Endodermal cell (in vitro differentiated cells): Measurements from ENCODE around the gene SCAF11. TPM values are rescaled to one million over a fixed set of nuclear protein-coding genes. Genes with fewer than 3 reads are reported as not detected.
"Not testable (repeated sequence)": the region's sequence is repeated elsewhere in the genome, so short reads cannot be mapped to it uniquely, and the experiment has no call there.

Experiments
- DNase-seq: peaks from one replicate; pipeline ENCODE4 v3.0.0-alpha.2; 2017
- H3K27ac ChIP-seq: 2 replicates; pipeline ENCODE4 v1.5.1; 2013; ENCODE audit warnings: mild to moderate bottlenecking, low read depth, low read length, moderate library complexity
- H3K27me3 ChIP-seq: 2 replicates; pipeline ENCODE4 v1.6.1; 2013; ENCODE audit warnings: mild to moderate bottlenecking, low read length, moderate library complexity; ENCODE audit not compliant: insufficient read depth, control insufficient read depth, poor library complexity, severe bottlenecking
- H3K36me3 ChIP-seq: 2 replicates; pipeline ENCODE4 v1.7.0; 2013; ENCODE audit warnings: mild to moderate bottlenecking, low read length, moderate library complexity; ENCODE audit not compliant: control insufficient read depth, insufficient read depth
- H3K4me1 ChIP-seq: one replicate; pipeline ENCODE4 v1.7.0; 2013; ENCODE audit warnings: low read length; ENCODE audit not compliant: control insufficient read depth, insufficient read depth
- H3K4me3 ChIP-seq: 2 replicates; pipeline ENCODE4 v1.5.1; 2013; ENCODE audit warnings: mild to moderate bottlenecking, low read length, moderate library complexity
- H3K9ac ChIP-seq: 2 replicates; pipeline ENCODE4 v1.6.1; 2013; ENCODE audit warnings: mild to moderate bottlenecking, low read length, moderate library complexity; ENCODE audit not compliant: poor library complexity, severe bottlenecking; ENCODE audit errors: extremely low read depth
- H3K9me3 ChIP-seq: 2 replicates; pipeline ENCODE4 v1.6.1; 2013; ENCODE audit warnings: mild to moderate bottlenecking, low read length, moderate library complexity; ENCODE audit not compliant: control insufficient read depth
- H3K27ac Mint-ChIP-seq: 2 replicates; pipeline ENCODE4 v1.8.0; 2020; ENCODE audit warnings: mixed read lengths
- H3K27me3 Mint-ChIP-seq: 2 replicates; pipeline ENCODE4 v1.8.0; 2021; ENCODE audit warnings: mild to moderate bottlenecking, mixed read lengths; ENCODE audit not compliant: insufficient read depth
- H3K36me3 Mint-ChIP-seq: 2 replicates; pipeline ENCODE4 v1.8.0; 2020; ENCODE audit warnings: low read depth, mixed read lengths
- H3K4me1 Mint-ChIP-seq: 2 replicates; pipeline ENCODE4 v1.8.0; 2020; ENCODE audit warnings: mixed read lengths
- H3K4me3 Mint-ChIP-seq: 2 replicates; pipeline ENCODE4 v1.8.0; 2020; ENCODE audit warnings: mild to moderate bottlenecking, moderate library complexity, mixed read lengths
- H3K9me3 Mint-ChIP-seq: 2 replicates; pipeline ENCODE4 v1.8.0; 2020; ENCODE audit warnings: mild to moderate bottlenecking, mixed read lengths
- WGBS, 2 experiments: methylation state at CpG; one replicate each; pipeline versions ENCODE4 v1.1.5 to v1.1.7; 2013; ENCODE audit warnings: missing lambda C conversion rate in 2 of 2, mixed read lengths in 1 of 2; ENCODE audit not compliant: insufficient coverage in 1 of 2, insufficient read length in 1 of 2; 5-methylcytosine and 5-hydroxymethylcytosine counted together
- total RNA-seq, 2 donors: library from RNA; stranded (reverse); fragmentation: NEBNext Ultra II Directional in 1 of 2; extraction: Animal tissue kit (Norgen Biotek cat#: 25700) in 1 of 2; gene quantifications; 2 replicates in 1 of 2; 3 replicates in 1 of 2; pipeline ENCODE4 v1.2.1, GENCODE V29; 2021
- TF ChIP-seq, protein P1 (sequence below): fragments of 200-600 bp; sonication (generic); conservative IDR thresholded peaks from 2 replicates; pipeline ENCODE4 v1.5.0; 2021; ENCODE audit warnings: antibody characterized with exemption, mild to moderate bottlenecking

SCAF11 gene
- total RNA-seq, 2 donors from 2014 or later = 99.6 to 116 TPM

DNA sequence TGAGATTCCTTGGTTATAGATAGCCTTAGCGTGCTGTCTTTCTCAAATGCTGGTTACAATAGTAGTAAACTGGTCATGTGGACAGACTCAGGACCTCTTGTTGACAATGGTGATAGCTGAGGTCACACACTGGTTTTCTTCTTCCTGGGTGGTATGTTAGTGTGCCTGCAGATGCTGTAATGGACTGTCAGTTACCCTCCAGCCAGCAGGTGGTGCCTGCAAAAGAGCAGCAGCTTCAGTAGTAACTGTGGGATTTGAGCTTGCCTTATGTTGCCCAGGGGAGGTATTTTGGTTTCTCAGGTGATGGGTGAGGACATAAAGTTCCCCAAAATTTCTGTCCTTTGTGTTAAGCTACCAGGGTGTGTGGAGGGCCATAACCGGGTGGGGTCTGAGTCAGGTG lies 33.7 kb upstream of the SCAF11 start:
- H3K4me1 ChIP-seq = no peaks in the 10 kb centered on the region
- peaks cover 9% of the 10 kb centered on the region for H3K36me3 Mint-ChIP-seq
- H3K9me3 Mint-ChIP-seq = peaks cover 85% of the 10 kb centered on the region

DNA sequence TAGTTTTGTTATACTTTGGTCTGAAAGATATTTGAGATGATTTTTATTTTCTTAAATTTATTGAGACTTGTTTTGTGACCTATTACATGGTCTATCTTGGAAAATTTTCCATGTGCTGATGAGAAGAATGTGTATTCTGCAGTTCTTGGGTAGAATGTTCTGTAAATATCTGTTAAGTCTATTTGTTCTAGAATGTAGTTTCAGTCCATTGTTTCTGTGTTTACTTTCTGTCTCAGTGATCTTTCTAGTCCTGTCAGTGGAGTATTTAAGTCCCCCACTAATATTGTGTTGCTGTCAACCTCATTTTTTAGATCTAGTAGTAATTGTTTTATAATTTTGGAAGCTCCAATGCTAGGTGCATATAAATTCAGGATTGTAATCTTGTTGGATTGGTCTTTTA lies 30.4 kb upstream of the SCAF11 start:
- no peaks in the 10 kb centered on the region for H3K36me3 ChIP-seq
- Mint-ChIP-seq H3K36me3 (peaks cover 7% of the 10 kb centered on the region), H3K9me3 (peaks cover 85% of the 10 kb centered on the region), H3K27me3 (no peaks in the 10 kb centered on the region), H3K4me3 (no peak overlapping the region), H3K27ac (no peak overlapping the region), H3K4me1 (peaks cover 3% of the 10 kb centered on the region)
- no peaks in the 10 kb centered on the region for H3K4me1 ChIP-seq
- no peak for DNase-seq
- peaks cover 67% of the 10 kb centered on the region for H3K9me3 ChIP-seq
- no peak overlapping the region for H3K9ac ChIP-seq
- TF ChIP-seq, protein P1, sequence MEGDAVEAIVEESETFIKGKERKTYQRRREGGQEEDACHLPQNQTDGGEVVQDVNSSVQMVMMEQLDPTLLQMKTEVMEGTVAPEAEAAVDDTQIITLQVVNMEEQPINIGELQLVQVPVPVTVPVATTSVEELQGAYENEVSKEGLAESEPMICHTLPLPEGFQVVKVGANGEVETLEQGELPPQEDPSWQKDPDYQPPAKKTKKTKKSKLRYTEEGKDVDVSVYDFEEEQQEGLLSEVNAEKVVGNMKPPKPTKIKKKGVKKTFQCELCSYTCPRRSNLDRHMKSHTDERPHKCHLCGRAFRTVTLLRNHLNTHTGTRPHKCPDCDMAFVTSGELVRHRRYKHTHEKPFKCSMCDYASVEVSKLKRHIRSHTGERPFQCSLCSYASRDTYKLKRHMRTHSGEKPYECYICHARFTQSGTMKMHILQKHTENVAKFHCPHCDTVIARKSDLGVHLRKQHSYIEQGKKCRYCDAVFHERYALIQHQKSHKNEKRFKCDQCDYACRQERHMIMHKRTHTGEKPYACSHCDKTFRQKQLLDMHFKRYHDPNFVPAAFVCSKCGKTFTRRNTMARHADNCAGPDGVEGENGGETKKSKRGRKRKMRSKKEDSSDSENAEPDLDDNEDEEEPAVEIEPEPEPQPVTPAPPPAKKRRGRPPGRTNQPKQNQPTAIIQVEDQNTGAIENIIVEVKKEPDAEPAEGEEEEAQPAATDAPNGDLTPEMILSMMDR = no peak
- no peak overlapping the region for H3K27ac ChIP-seq
- H3K27me3 ChIP-seq = no peaks in the 10 kb centered on the region
- peak overlapping the region; percentile 47 for H3K4me3 ChIP-seq

More for the DNA sequence above, 33.7 kb upstream of the SCAF11 start:
- WGBS, 2 experiments = 95% methylated on average over 2 of the region's 2 CpGs; no CpG with 5 or more reads in 1 of the 2 experiments
- Mint-ChIP-seq H3K4me3 (no peak overlapping the region), H3K4me1 (peaks cover 3% of the 10 kb centered on the region), H3K27me3 (no peaks in the 10 kb centered on the region), H3K27ac (no peak overlapping the region)
- no peak overlapping the region for H3K27ac ChIP-seq
- DNase-seq = peak; percentile 56
- TF ChIP-seq, protein P1 = peak; percentile 14
- no peaks in the 10 kb centered on the region for H3K36me3 ChIP-seq
- H3K9me3 ChIP-seq = peaks cover 83% of the 10 kb centered on the region
- no peaks in the 10 kb centered on the region for H3K27me3 ChIP-seq
- H3K9ac ChIP-seq = no peak overlapping the region
- no peak overlapping the region for H3K4me3 ChIP-seq

DNA sequence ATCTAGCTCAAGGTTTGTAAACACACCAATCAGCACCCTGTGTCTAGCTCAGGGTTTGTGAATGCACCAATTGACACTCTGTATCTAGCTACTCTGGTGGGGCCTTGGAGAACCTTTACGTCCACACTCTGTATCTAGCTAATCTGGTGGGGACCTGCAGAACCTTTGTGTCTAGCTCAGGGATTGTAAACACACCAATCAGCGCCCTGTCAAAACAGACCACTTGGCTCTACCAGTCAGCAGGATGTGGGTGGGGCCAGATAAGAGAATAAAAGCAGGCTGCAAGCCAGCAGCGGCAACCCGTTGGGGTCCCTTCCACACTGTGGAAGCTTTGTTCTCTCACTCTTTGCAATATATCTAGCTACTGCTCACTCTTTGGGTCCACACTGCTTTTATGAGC lies 28.3 kb upstream of the SCAF11 start:
- peaks cover 76% of the 10 kb centered on the region for H3K9me3 Mint-ChIP-seq
- H3K4me3 ChIP-seq, H3K4me3 Mint-ChIP-seq, H3K27ac Mint-ChIP-seq, DNase-seq, H3K27me3 Mint-ChIP-seq, H3K36me3 Mint-ChIP-seq, H3K36me3 ChIP-seq, H3K9ac ChIP-seq, H3K4me1 ChIP-seq, H3K27me3 ChIP-seq, H3K4me1 Mint-ChIP-seq, H3K27ac ChIP-seq: not testable (repeated sequence)
- 92 to 94% methylated on average over 2 to 4 of the region's 4 CpGs for WGBS, 2 experiments
- peaks cover 56% of the 10 kb centered on the region for H3K9me3 ChIP-seq

- not testable (repeated sequence) for H3K36me3 Mint-ChIP-seq, H3K4me1 Mint-ChIP-seq, H3K4me3 ChIP-seq, H3K4me1 ChIP-seq, H3K9ac ChIP-seq, H3K27me3 ChIP-seq, H3K27me3 Mint-ChIP-seq, DNase-seq, H3K27ac ChIP-seq, H3K27ac Mint-ChIP-seq, H3K4me3 Mint-ChIP-seq, H3K36me3 ChIP-seq
- peaks cover 72% of the 10 kb centered on the region for H3K9me3 Mint-ChIP-seq
- H3K9me3 ChIP-seq = peaks cover 52% of the 10 kb centered on the region
- WGBS, 2 experiments = 91 to 100% methylated on average over 3 to 33 of the region's 33 CpGs
These were observed 27.5 kb upstream of the SCAF11 start for GRCh38 chr12:46017866-46018375.
